HepG2 (cell line): ENCODE measurements around the gene HECTD1. TPM values are rescaled to one million over a fixed set of nuclear protein-coding genes. Genes with fewer than 3 reads are reported as not detected.

Experiments used
- ATF2 ChIP-seq: sonication (generic); formaldehyde crosslinking; IDR thresholded peaks from 2 replicates; pipeline ENCODE4 v1.4.0; 2020; ENCODE audit warnings: missing genetic modification reagents
- CENPX ChIP-seq: sonication (generic); formaldehyde crosslinking; IDR thresholded peaks from 2 replicates; pipeline ENCODE4 v1.9.0; 2021; ENCODE audit warnings: mild to moderate bottlenecking, missing genetic modification reagents, moderate library complexity
- CHD4 ChIP-seq: fragments of 200-600 bp; sonication (generic); IDR thresholded peaks from 2 replicates; pipeline ENCODE4 v1.7.0; 2017; ENCODE audit warnings: mild to moderate bottlenecking, low read length, borderline replicate concordance
- FOXO4 ChIP-seq: sonication (generic); formaldehyde crosslinking; conservative IDR thresholded peaks from 2 replicates; pipeline ENCODE4 v1.8.1; 2023; ENCODE audit warnings: missing genetic modification reagents
- HOXD1 ChIP-seq: sonication (generic); formaldehyde crosslinking; IDR thresholded peaks from 2 replicates; pipeline ENCODE4 v1.5.0; 2020; ENCODE audit warnings: missing genetic modification reagents
- IKZF5 ChIP-seq: IDR thresholded peaks from 2 replicates; pipeline ENCODE4 v1.6.1; 2018; ENCODE audit warnings: missing genetic modification reagents, mild to moderate bottlenecking, missing compliant biosample characterization
- KLF12 ChIP-seq: sonication (generic); formaldehyde crosslinking; IDR thresholded peaks from 2 replicates; pipeline ENCODE4 v1.4.0; 2020; ENCODE audit warnings: missing genetic modification reagents, borderline replicate concordance
- KLF16 ChIP-seq, 2 experiments: sonication (generic) in 1 of 2; formaldehyde crosslinking in 1 of 2; IDR thresholded peaks; 2 replicates each; pipeline versions ENCODE4 v1.6.1 to v1.8.0; 2016 to 2023; ENCODE audit warnings: missing genetic modification reagents in 2 of 2, missing compliant biosample characterization in 1 of 2
- MED13 ChIP-seq: sonication (generic); formaldehyde crosslinking; IDR thresholded peaks from 2 replicates; pipeline ENCODE4 v1.5.0; 2020; ENCODE audit warnings: missing genetic modification reagents
- MYC ChIP-seq: sonication (generic); formaldehyde crosslinking; IDR thresholded peaks from 2 replicates; pipeline ENCODE4 v1.9.0; 2021; ENCODE audit warnings: missing genetic modification reagents, borderline replicate concordance
- NCOA2 ChIP-seq: sonication (generic); formaldehyde crosslinking; IDR thresholded peaks from 2 replicates; pipeline ENCODE4 v1.8.0; 2022; ENCODE audit warnings: inconsistent platforms
- NFRKB ChIP-seq: fragments of 450-650 bp; IDR thresholded peaks from 2 replicates; pipeline ENCODE4 v1.6.1; 2017
- NKX3-1 ChIP-seq: sonication (generic); formaldehyde crosslinking; IDR thresholded peaks from 2 replicates; pipeline ENCODE4 v1.5.0; 2020; ENCODE audit warnings: missing genetic modification reagents
- PLSCR1 ChIP-seq: sonication (generic); formaldehyde crosslinking; IDR thresholded peaks from 2 replicates; pipeline ENCODE4 v1.5.0; 2020; ENCODE audit warnings: missing genetic modification reagents, mild to moderate bottlenecking, borderline replicate concordance
- SP2 ChIP-seq: sonication (generic); formaldehyde crosslinking; IDR thresholded peaks from 2 replicates; pipeline ENCODE4 v1.5.1; 2020; ENCODE audit warnings: mild to moderate bottlenecking, missing genetic modification reagents
- ZFP37 ChIP-seq: sonication (generic); formaldehyde crosslinking; IDR thresholded peaks from 2 replicates; pipeline ENCODE4 v1.4.0; 2020; ENCODE audit warnings: missing genetic modification reagents, borderline replicate concordance
- ZFP90 ChIP-seq: sonication (generic); formaldehyde crosslinking; IDR thresholded peaks from 2 replicates; pipeline ENCODE4 v1.8.0; 2022; ENCODE audit warnings: missing genetic modification reagents, mild to moderate bottlenecking, inconsistent platforms, borderline replicate concordance
- ZNF329 ChIP-seq: sonication (generic); formaldehyde crosslinking; IDR thresholded peaks from 2 replicates; pipeline ENCODE4 v1.9.0; 2021; ENCODE audit warnings: low read depth, mild to moderate bottlenecking, missing genetic modification reagents
- ZNF549 ChIP-seq: sonication (generic); formaldehyde crosslinking; IDR thresholded peaks from 2 replicates; pipeline ENCODE4 v1.5.0; 2020; ENCODE audit warnings: missing genetic modification reagents
- ZNF577 ChIP-seq: sonication (generic); formaldehyde crosslinking; IDR thresholded peaks from 2 replicates; pipeline ENCODE4 v1.4.0; 2020; ENCODE audit warnings: mild to moderate bottlenecking, low read depth, missing genetic modification reagents, borderline replicate concordance
- ZNF710 ChIP-seq: sonication (generic); formaldehyde crosslinking; IDR thresholded peaks from 2 replicates; pipeline ENCODE4 v1.5.0; 2020; ENCODE audit warnings: mild to moderate bottlenecking, missing genetic modification reagents, borderline replicate concordance
- ZNF776 ChIP-seq: sonication (generic); formaldehyde crosslinking; IDR thresholded peaks from 2 replicates; pipeline ENCODE4 v1.4.0; 2020; ENCODE audit warnings: mild to moderate bottlenecking, missing genetic modification reagents
- ZNF800 ChIP-seq: sonication (generic); formaldehyde crosslinking; IDR thresholded peaks from 2 replicates; pipeline ENCODE4 v1.4.0; 2020; ENCODE audit warnings: missing genetic modification reagents
- polyA plus RNA-seq, 8 experiments: library from polyadenylated mRNA; depleted of rRNA in 3 of 8; stranded (reverse) in 7 of 8; unstranded in 1 of 8; fragments of >200 nt; fragmentation: Illumina TruSeq in 4 of 8; extraction: Trizol in 4 of 8; gene quantifications; 2 replicates each; pipeline versions ENCODE4 v1.2.1 to v1.2.3, GENCODE V29; 2011 to 2016; ENCODE audit warnings: low read depth in 4 of 8, missing spikeins in 1 of 8, mixed read lengths in 1 of 8; ENCODE audit not compliant: insufficient read depth in 1 of 8
- total RNA-seq, 5 experiments: library from RNA; depleted of rRNA; stranded (reverse); fragments of >200 nt; fragmentation: Illumina TruSeq; extraction: Trizol; gene quantifications; 2 replicates each; pipeline ENCODE4 v1.2.3, GENCODE V29; 2016; ENCODE audit warnings: low read depth in 1 of 5

The HECTD1 gene
- total and polyA plus RNA-seq, 2 of the 13 experiments (the other 11 are each of a cell fraction or from before 2014, with no cell fraction given): 312 to 560 TPM

- TF ChIP-seq KLF16 (CRISPR knock-in tag; IDR thresholded peaks at IDR 0.05) (0 out of 4 replicates have a peak, but pooled peaks of 1 of the 2 experiments have one; percentile 16), CHD4 (no peak), ZNF577 (no peak), MYC (no peak), PLSCR1 (no peak), HOXD1 (no peak), NCOA2 (CRISPR knock-in tag) (no peak), NKX3-1 (no peak), ATF2 (CRISPR knock-in tag) (peak; percentile 57; the same call in 1 of the 2 replicates), CENPX (CRISPR knock-in tag) (no peak), ZNF549 (no peak), SP2 (CRISPR knock-in tag) (no peak), KLF12 (CRISPR knock-in tag) (no peak), FOXO4 (CRISPR knock-in tag) (no peak), ZNF776 (CRISPR knock-in tag) (no peak), NFRKB (no peak), ZFP37 (CRISPR knock-in tag) (0 out of 2 replicates have a peak, but pooled peaks have one; percentile 22), ZNF710 (no peak), ZFP90 (peak; percentile 73; the same call in 1 of the 2 replicates), ZNF800 (CRISPR knock-in tag) (no peak), ZNF329 (CRISPR knock-in tag) (no peak), IKZF5 (CRISPR knock-in tag) (0 out of 2 replicates have a peak, but pooled peaks have one; percentile 8), MED13 (CRISPR knock-in tag) (0 out of 2 replicates have a peak, but pooled peaks have one; percentile 27)
These were observed 24.5 kb upstream of the HECTD1 start (continued) for GRCh38 chr14:31232081-31232480.
